Retinal pigment epithelial cell (primary cell): ENCODE data around the gene PSEN1.
"Not testable (repeated sequence)": the region's sequence is repeated elsewhere in the genome, so short reads cannot be mapped to it uniquely, and the experiment has no call there.

Source experiments
- DNase-seq: peaks from one replicate; pipeline ENCODE4 v3.0.0-alpha.2; 2010; ENCODE audit warnings: low read depth
- H3K4me3 ChIP-seq: 2 replicates; pipeline ENCODE4 v1.5.1; 2011; ENCODE audit warnings: mild to moderate bottlenecking, low read length, control low read depth, moderate library complexity
- CTCF ChIP-seq: conservative IDR thresholded peaks from 2 replicates; pipeline ENCODE4 v1.5.1; 2011; ENCODE audit warnings: low read depth, low read length, control low read depth, inconsistent platforms

The PSEN1 gene

DNA sequence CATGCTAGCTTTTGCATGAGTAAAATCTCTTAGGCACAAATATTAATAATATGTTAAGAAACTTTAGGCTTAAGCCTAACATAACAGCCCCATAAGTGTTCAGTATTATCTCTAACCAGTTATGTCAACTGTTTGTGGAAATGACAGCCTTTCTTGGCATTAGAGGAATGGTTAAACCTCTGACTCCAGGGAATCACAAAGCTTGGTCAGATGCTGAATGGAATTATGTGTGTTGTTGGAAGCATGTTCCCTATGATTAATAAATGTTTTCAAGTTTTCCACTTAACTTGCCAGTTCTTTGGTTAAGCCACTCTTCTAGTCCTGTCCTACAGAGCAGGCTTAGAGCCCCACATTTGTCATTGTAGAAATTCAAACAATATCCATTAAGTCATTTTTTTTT is 17.0 kb downstream of the PSEN1 start:
- no peak overlapping the region for H3K4me3 ChIP-seq
- DNase-seq, result no peak
- no peak for TF ChIP-seq CTCF

DNA sequence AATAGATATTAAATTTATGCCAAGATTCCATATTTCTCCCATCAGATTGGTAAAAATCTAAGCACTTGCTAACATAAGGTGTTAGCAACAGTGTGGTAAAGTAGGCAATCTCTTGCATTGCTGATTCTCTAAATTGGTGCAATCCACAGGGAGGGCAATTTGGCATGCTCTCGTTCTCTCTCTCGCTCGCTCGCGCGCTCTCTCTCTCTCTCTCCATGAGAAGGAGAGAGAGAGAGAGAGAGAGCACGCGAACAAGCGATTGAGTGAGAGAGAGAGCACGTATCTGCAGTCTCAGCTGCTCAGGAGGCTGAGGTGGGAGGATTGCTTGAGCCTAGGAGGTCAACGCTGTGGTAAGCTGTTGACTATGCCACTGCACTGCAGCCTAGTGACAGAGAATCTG is 25.9 kb downstream of the PSEN1 start:
- TF ChIP-seq CTCF, result no peak
- no peak overlapping the region for H3K4me3 ChIP-seq
- DNase-seq, result no peak

DNA sequence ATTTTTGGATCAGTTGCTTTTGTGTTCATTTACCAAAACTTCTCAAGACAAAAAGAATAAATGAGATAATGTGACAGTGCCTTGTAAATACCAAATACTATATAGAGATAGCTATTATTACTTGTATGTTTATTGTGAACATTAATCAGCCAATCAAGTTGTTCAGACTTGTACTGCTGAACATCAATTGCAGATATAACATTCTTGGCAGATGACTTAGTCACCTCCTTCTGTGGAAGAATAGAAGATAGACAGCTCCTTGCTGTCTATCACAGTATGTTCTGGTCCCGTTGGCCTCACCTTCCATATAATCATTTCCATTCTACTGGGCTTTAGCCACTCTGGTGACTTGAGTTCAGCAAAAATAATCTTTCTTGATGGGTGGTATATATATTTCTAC is 30.1 kb downstream of the PSEN1 start:
- no peak for TF ChIP-seq CTCF
- DNase-seq, result no peak
- no peak overlapping the region for H3K4me3 ChIP-seq

DNA sequence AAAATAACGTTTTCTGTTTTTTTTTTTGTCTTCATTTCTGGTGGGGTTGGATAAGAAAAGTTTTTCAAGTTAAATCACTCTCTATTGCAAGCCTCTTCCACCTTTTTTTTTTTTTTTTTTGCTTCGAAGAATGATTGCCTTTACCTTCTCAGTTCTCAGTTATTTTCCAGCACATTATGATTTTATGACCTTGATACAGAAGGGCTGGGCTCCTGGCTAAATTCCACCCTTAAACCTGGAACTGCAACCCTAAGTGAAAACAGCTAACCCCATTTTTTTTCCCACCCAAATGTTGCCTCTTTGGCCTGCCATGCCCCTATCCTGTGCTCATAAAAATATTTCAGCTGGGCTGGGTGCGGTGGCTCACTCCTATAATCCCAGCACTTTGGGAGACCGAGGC is 31.4 kb downstream of the PSEN1 start:
- no peak for TF ChIP-seq CTCF
- DNase-seq, result no peak
- no peak overlapping the region for H3K4me3 ChIP-seq

- no peak for TF ChIP-seq CTCF
- H3K4me3 ChIP-seq, result no peak overlapping the region
Measured at GRCh38 chr14:73168274-73168673, 32.0 kb downstream of the PSEN1 start.

GRCh38 chr14:73168691-73169090 is 32.4 kb downstream of the PSEN1 start:
- DNase-seq, result no peak
- no peak for TF ChIP-seq CTCF
- H3K4me3 ChIP-seq, result no peak overlapping the region

More at GRCh38 chr14:73168274-73168673, 32.0 kb downstream of the PSEN1 start:
- no peak for DNase-seq

GRCh38 chr14:73169855-73170254 is 33.5 kb downstream of the PSEN1 start:
- not testable (repeated sequence) for H3K4me3 ChIP-seq, DNase-seq

GRCh38 chr14:73170686-73171085 is 34.4 kb downstream of the PSEN1 start:
- TF ChIP-seq CTCF, result no peak
- DNase-seq, result no peak
- no peak overlapping the region for H3K4me3 ChIP-seq
